ENCODE data around the gene DNAH3. TPM values are rescaled to one million over a fixed set of nuclear protein-coding genes. Genes with fewer than 3 reads are reported as not detected.

DNAH3 gene
- total and polyA plus RNA-seq, 2 of the 13 experiments (the other 11 are each of a cell fraction or from before 2014, with no cell fraction given), result 0.07 to 0.08 TPM

- no peak for TF ChIP-seq ATF6 (CRISPR knock-in tag; conservative IDR thresholded peaks at IDR 0.05)
- no peak for TF ChIP-seq NFIC (IDR thresholded peaks at IDR 0.05; ENCODE audit: low read length)
- no peak for TF ChIP-seq ZNF468 (CRISPR knock-in tag; IDR thresholded peaks at IDR 0.05)
- TF ChIP-seq MEIS2 (CRISPR knock-in tag; IDR thresholded peaks at IDR 0.05), result peak; percentile 33; the same call in 1 of the 2 replicates
- TF ChIP-seq ETS1 (CRISPR knock-in tag; IDR thresholded peaks at IDR 0.05), result no peak; the same call in 1 of the 2 replicates
- no peak; the same call in 1 of the 2 replicates for TF ChIP-seq U2AF2 (IDR thresholded peaks at IDR 0.05; ENCODE audit: low read depth, low read length)
- peak; percentile 37 for TF ChIP-seq ZNF501 (CRISPR knock-in tag; IDR thresholded peaks at IDR 0.05)
- TF ChIP-seq PRPF4 (IDR thresholded peaks at IDR 0.05; ENCODE audit: low read depth, low read length, poor library complexity, severe bottlenecking), result no peak
- peak; percentile 83; the same call in 1 of the 2 replicates for TF ChIP-seq ZC3H13 (CRISPR knock-in tag; IDR thresholded peaks at IDR 0.05)
- no peak for TF ChIP-seq ESRRA (CRISPR knock-in tag; IDR thresholded peaks at IDR 0.05; ENCODE audit: low read depth)
- TF ChIP-seq PAXIP1 (CRISPR knock-in tag; conservative IDR thresholded peaks at IDR 0.05), result peak; percentile 68
- peak; percentile 98 for TF ChIP-seq ZFY (CRISPR knock-in tag; IDR thresholded peaks at IDR 0.05)
- no peak; the same call in 1 of the 2 replicates for TF ChIP-seq HNF4A (CRISPR knock-in tag; IDR thresholded peaks at IDR 0.05)
- peak; percentile 81 for TF ChIP-seq TGIF2 (CRISPR knock-in tag; IDR thresholded peaks at IDR 0.05)
- peak; percentile 96 for TF ChIP-seq ZNF615 (CRISPR knock-in tag; IDR thresholded peaks at IDR 0.05; ENCODE audit: borderline replicate concordance)
- peak; percentile 72; the same call in 1 of the 2 replicates for TF ChIP-seq ATF7-NPFF (CRISPR knock-in tag; IDR thresholded peaks at IDR 0.05; ENCODE audit: low read depth)
- TF ChIP-seq HMGXB4 (CRISPR knock-in tag; IDR thresholded peaks at IDR 0.05; ENCODE audit: borderline replicate concordance in 1 of 2, low read depth in 1 of 2), result peak; percentile 85 to 92; a peak in 3 of 4 replicates
- TF ChIP-seq ZNF451 (CRISPR knock-in tag; IDR thresholded peaks at IDR 0.05), result peak; percentile 93
- no peak; the same call in none of the 2 replicates for TF ChIP-seq TERF1 (CRISPR knock-in tag; IDR thresholded peaks at IDR 0.05)
Measured at GRCh38 chr16:20900299-20901067, 250.2 kb downstream of the DNAH3 start, which contains the start of the genes DCUN1D3 and LYRM1 (continued).

Measured in HepG2 (cell line).